OCI-LY7 (cell line): ENCODE data around the gene MIS12.

Experiments
- CTCF ChIP-seq: fragments of 200-600 bp; sonication (generic); conservative IDR thresholded peaks from 2 replicates; pipeline ENCODE4 v1.5.1; 2014; ENCODE audit warnings: mild to moderate bottlenecking, antibody characterized with exemption, low read length, moderate library complexity, mixed read lengths
- EZH2phosphoT487 ChIP-seq: fragments of 200-600 bp; sonication (generic); IDR thresholded peaks from 2 replicates; pipeline ENCODE4 v1.6.1; 2018; ENCODE audit warnings: low read depth, borderline replicate concordance, mild to moderate bottlenecking, mixed run types, antibody characterized with exemption, low read length, moderate library complexity, mixed read lengths

DNA sequence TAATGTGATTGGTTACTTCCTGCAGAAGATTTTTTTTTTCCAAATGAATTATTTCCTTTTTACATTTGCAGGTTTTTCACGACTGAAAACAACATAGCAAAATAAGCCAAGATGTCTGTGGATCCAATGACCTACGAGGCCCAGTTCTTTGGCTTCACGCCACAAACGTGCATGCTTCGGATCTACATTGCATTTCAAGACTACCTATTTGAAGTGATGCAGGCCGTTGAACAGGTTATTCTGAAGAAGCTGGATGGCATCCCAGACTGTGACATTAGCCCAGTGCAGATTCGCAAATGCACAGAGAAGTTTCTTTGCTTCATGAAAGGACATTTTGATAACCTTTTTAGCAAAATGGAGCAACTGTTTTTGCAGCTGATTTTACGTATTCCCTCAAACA is 2.4 kb downstream of the MIS12 start:
- TF ChIP-seq CTCF (no peak), EZH2phosphoT487 (no peak)
